GM12874 (cell line): Measurements from ENCODE around the gene TOP1.

ENCODE experiments used
- TF ChIP-seq, protein P1 (sequence below): IDR thresholded peaks from 2 replicates; pipeline ENCODE4 v1.5.1; 2011; ENCODE audit warnings: low read depth, mild to moderate bottlenecking, control low read depth, low read length, moderate library complexity; ENCODE audit not compliant: insufficient read depth

Gene TOP1

DNA sequence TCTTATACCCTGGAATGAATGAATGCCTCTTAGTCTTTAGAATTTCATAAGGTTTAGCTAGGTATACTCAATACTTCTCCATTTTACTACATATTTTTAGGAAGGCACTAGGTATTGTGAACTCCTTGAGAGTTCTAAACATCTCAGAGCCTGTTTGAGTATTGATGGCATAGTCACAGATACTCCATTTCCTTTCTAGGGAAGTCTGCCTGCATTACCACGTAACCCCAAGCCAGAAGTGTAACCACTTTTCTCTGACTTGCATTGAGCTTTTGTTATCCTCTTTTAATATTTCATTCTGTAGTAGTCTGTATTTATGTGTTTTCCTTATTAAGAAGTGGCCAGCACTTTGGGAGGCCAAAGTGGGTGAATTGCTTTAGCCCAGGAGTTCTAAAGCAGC, 12.2 kb downstream of the TOP1 start:
- TF ChIP-seq, protein P1, sequence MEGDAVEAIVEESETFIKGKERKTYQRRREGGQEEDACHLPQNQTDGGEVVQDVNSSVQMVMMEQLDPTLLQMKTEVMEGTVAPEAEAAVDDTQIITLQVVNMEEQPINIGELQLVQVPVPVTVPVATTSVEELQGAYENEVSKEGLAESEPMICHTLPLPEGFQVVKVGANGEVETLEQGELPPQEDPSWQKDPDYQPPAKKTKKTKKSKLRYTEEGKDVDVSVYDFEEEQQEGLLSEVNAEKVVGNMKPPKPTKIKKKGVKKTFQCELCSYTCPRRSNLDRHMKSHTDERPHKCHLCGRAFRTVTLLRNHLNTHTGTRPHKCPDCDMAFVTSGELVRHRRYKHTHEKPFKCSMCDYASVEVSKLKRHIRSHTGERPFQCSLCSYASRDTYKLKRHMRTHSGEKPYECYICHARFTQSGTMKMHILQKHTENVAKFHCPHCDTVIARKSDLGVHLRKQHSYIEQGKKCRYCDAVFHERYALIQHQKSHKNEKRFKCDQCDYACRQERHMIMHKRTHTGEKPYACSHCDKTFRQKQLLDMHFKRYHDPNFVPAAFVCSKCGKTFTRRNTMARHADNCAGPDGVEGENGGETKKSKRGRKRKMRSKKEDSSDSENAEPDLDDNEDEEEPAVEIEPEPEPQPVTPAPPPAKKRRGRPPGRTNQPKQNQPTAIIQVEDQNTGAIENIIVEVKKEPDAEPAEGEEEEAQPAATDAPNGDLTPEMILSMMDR, result no peak

DNA sequence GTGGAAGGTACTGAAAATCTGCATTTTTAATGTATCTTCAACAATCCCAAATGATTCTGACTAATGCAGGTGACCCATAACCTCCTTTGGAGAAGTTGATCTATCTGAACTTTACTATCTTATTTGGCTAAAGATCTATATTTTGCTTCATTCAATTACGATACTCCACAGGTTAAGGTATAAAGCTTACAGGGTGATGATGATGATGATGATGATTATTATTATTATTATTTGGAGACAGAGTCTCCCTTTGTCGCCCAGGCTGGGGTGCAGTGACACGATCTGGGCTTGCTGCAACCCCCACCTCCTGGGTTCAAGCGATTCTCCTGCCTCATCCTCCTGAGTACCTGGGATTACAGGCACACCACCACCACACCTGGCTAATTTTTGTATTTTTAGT, 13.1 kb downstream of the TOP1 start:
- TF ChIP-seq, protein P1, result no peak

DNA sequence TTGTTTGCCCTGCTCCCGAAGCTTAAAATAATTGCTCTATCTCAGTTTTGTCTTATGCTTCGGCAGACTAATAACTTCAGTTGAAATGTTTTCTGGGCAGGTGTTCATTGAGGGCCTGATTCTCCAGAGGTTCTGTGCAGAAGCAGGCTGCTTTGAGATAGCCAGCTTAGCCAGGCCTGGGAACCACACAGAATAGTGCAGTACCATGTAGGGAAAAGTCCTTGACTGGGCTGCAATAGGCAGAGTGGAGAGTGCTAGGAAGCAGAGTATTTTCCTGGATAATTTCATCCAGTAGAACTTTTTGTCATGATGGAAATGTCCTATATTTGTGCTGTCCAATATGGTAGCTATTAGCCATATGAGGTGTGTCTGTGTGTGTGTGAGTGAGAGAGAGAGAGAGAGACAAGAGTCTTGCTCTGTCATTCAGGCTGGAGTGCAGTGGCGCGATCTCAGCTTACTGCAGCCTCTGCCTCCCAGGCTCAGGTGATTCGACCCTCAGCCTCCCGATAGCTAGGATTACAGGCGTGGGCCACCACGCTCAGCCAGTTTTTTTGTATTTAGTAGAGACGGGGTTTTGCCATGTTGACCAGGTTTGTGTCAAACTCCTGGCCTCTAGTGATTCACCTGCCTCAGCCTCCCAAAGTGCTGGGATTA, 15.9 kb downstream of the TOP1 start:
- TF ChIP-seq, protein P1, result no peak

DNA sequence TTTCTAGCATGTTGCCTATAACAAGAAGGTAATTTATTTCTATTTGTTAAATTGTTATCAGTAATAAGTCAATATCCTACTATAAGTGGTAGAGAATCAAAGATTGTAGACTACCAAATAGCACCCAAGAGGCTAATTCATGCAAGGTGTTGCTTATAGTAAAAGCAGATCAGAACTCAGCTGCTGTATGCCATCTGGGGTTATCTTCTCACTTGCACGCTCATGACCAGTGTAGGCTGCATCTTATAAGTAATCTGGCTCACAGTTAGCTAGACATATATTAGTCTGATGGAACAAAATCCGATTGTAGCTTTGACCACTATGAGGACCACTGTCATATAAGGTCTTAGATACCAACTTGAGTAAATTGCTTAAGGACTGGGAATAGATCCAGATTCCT, 17.0 kb downstream of the TOP1 start:
- TF ChIP-seq, protein P1, result no peak

DNA sequence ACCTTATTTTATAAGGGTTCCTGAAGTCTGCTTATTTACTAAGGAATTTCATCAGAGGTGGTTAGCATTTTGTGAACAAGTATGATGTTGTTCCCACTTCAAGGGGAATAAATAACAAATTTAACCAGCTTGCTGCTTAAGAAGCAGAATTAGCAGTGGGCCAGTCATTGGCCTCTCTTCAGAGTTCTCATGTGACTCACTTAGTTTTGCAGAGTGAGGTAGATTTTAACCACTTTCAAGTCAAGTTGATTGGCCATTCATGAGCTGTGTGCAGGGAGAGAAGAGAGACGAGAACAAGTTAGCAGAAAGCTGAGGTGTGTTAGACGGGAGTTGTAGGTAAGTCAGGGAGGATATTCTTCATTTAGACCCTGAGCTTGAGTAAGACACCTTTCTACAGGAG, 18.1 kb downstream of the TOP1 start:
- TF ChIP-seq, protein P1, result no peak

DNA sequence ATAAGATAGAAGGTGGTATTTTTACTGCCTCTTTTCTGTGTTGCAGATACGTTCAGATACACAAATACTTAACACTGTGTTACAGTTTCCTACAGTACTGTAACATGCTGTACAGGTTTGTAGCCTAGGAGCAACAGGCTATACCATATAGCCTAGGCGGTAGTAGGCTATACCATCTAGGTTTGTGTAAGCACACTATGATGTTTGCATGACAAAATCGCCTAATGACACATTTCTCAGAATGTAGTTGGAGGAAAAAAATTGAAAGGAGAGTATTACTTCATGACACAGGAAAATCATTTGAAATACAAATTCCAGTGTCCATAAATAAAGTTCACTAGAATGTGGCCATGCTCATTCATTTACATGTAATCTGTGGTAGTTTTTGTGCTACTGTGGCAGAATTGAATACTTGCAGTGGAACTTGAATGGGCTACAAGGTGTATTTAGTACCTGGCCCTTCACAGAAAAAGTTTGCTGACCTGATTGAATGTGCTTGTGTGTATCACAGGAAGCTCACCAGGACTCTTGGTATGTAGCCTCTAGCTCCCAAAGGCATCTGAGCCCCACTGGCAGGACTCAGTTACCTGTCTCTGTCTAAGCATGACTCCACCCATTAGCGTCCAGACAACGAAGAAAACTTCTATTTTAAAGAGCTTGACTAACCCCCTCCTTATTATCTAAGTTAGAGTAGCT, 18.8 kb downstream of the TOP1 start:
- TF ChIP-seq, protein P1, result no peak

DNA sequence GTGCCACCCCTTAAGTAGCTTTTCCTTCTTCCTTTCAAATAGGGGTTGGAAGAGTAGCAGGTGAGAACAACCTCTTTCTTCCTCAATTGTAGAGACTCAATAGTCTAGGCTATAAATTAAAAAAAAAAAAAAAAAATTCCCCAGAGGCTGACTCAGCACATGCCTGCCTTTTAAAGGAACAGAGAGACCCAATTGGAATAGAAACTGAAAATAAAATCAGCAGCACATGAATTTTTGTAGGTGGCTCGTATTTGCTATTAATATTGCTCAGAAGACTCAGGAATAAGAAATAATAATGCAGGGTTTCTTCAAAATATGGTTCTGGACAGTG, 19.3 kb downstream of the TOP1 start:
- TF ChIP-seq, protein P1, result no peak
